ENCODE measurements around the gene EFL1. TPM values are rescaled to one million over a fixed set of nuclear protein-coding genes. Genes with fewer than 3 reads are reported as not detected.

EFL1 gene
- 10.4 and 12.6 TPM in 2 replicates for total RNA-seq

GRCh38 chr15:82262422-82263026 is at the start of gene EFL1, which contains the start of gene SAXO2:
TSS of gene EFL1 (minus strand) at chr15:82262734. CDS start at chr15:82261778, 956 bp downstream.
TSS of gene SAXO2 (plus strand) at chr15:82262818. CDS start at chr15:82262880, 62 bp downstream.

Other genes starting within 250 kb of the EFL1 start
- 6.0 and 6.2 TPM in 2 replicates for gene MEX3B, start 216.7 kb downstream of the EFL1 start, total RNA-seq
- gene SAXO2, start 84 bp upstream of the EFL1 start, total RNA-seq: 0.17 and 0.32 TPM in 2 replicates
- 0.86 and 1.1 TPM in 2 replicates for gene GOLGA6L10, start 86.7 kb upstream of the EFL1 start, total RNA-seq
- 1.7 and 2.7 TPM in 2 replicates for gene GOLGA6L9, start 167.1 kb upstream of the EFL1 start, total RNA-seq

Measured in bronchial smooth muscle cell (primary cell).